Neural progenitor cell (in vitro differentiated cells): ENCODE measurements around the gene CRHR1.

Experiments used
- EZH2 ChIP-seq: fragments of 200-600 bp; sonication (generic); IDR thresholded peaks from 2 replicates; pipeline ENCODE4 v1.6.1; 2017; ENCODE audit warnings: antibody characterized with exemption, mild to moderate bottlenecking, moderate library complexity
- EZH2phosphoT487 ChIP-seq: fragments of 200-600 bp; sonication (generic); IDR thresholded peaks from 2 replicates; pipeline ENCODE4 v1.6.1; 2017; ENCODE audit warnings: antibody characterized with exemption
- TF ChIP-seq, protein P1 (sequence below): fragments of 200-600 bp; sonication (generic); IDR thresholded peaks from 2 replicates; pipeline ENCODE4 v1.5.1; 2017; ENCODE audit warnings: antibody characterized with exemption, mild to moderate bottlenecking

DNA sequence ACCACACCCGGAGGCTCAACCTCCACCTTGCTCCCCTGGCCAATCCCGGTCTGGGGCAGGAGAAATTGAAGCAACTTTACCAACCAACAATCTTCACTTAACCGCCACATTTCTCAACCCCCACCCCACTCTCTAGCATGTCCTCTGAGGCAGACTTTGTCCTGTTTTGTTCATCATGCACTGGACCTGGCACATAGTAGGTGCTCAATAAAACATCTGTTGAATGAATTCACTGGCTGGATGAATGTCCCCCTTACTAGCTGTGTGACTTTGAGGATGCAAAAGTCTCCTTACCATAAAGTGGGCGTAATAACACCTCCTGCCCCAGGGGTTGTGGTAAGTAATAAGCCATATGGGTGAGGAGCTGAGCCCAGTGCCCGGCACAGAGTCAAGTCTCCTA, 66.3 kb downstream of the CRHR1 start:
- TF ChIP-seq, protein P1, sequence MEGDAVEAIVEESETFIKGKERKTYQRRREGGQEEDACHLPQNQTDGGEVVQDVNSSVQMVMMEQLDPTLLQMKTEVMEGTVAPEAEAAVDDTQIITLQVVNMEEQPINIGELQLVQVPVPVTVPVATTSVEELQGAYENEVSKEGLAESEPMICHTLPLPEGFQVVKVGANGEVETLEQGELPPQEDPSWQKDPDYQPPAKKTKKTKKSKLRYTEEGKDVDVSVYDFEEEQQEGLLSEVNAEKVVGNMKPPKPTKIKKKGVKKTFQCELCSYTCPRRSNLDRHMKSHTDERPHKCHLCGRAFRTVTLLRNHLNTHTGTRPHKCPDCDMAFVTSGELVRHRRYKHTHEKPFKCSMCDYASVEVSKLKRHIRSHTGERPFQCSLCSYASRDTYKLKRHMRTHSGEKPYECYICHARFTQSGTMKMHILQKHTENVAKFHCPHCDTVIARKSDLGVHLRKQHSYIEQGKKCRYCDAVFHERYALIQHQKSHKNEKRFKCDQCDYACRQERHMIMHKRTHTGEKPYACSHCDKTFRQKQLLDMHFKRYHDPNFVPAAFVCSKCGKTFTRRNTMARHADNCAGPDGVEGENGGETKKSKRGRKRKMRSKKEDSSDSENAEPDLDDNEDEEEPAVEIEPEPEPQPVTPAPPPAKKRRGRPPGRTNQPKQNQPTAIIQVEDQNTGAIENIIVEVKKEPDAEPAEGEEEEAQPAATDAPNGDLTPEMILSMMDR = no peak
- TF ChIP-seq EZH2 (no peak), EZH2phosphoT487 (no peak)
